NT2/D1 (cell line): ENCODE measurements around the gene AGPAT3.

Source experiments
- SUZ12 ChIP-seq: IDR thresholded peaks from 2 replicates; pipeline ENCODE4 v1.6.1; 2011; ENCODE audit not compliant: insufficient read length, insufficient read depth; ENCODE audit errors: extremely low read depth
- YY1 ChIP-seq: IDR thresholded peaks from 2 replicates; pipeline ENCODE4 v1.6.1; 2011; ENCODE audit not compliant: insufficient read length, insufficient read depth
- ZNF274 ChIP-seq: IDR thresholded peaks from 2 replicates; pipeline ENCODE4 v1.6.1; 2011; ENCODE audit warnings: mild to moderate bottlenecking, low read depth, low read length

DNA sequence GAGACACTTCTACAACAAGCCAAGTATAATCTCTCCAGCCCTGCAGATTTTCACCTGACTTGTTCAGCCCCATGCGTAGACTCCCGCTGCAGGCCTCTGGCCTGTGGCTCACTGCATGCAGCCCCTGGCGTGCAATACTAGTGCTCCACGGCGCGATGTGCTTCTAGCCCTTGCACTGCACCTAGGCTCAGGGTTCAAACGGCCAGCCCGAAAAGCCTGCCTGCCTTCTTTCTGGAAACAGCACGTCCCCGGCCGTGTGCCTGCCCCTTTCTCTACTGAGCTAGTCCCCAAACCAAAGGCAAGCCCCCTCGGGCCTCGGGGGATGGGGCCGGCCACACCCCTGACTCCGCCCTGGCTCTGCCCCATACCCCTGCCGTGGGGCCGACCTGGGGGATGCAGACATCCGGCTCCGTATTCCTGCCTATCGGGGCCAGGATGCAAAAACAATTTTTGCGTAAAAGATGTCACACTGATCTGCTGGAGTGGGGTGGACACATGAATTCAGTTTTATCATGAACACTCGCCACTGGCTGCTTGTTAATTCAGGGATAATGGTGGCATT lies 120.7 kb downstream of the AGPAT3 start:
- no peak for TF ChIP-seq YY1
- no peak for TF ChIP-seq SUZ12
- no peak for TF ChIP-seq ZNF274
